Anterior cingulate cortex (tissue), 58 donors: ENCODE measurements around the gene MCEE.
"Not testable (repeated sequence)": the region's sequence is repeated elsewhere in the genome, so short reads cannot be mapped to it uniquely, and the experiment has no call there.

Source experiments
- DNase-seq, 58 donors: peaks; one replicate each; lab custom pipeline; 2025; lab: John Stamatoyannopoulos, UW

Gene MCEE

GRCh38 chr2:71083752-71084312, 46.2 kb downstream of the MCEE start:
- not testable (repeated sequence) for DNase-seq

GRCh38 chr2:71083297-71083696, 46.7 kb downstream of the MCEE start:
- DNase-seq = not testable (repeated sequence)

GRCh38 chr2:71082402-71083252, 47.4 kb downstream of the MCEE start:
- DNase-seq = no peak

- DNase-seq = no peak
These were observed 51.4 kb downstream of the MCEE start for GRCh38 chr2:71078624-71079023.

- no peak for DNase-seq
These were observed 55.1 kb downstream of the MCEE start for GRCh38 chr2:71074893-71075395.

GRCh38 chr2:71073475-71073874, 56.6 kb downstream of the MCEE start:
- no peak for DNase-seq

- DNase-seq = no peak
These were observed 57.5 kb downstream of the MCEE start for GRCh38 chr2:71072492-71072891.

GRCh38 chr2:71071681-71072398, 58.2 kb downstream of the MCEE start:
- DNase-seq = peak in 6 of 58 donors; percentile 8 to 42 (median 12)

- peak in 17 of 58 donors; percentile 1 to 63 (median 13) for DNase-seq
These were observed 59.5 kb downstream of the MCEE start for GRCh38 chr2:71070294-71071093.

GRCh38 chr2:71069376-71069775, 60.7 kb downstream of the MCEE start:
- no peak for DNase-seq

- peak; percentile 85 to 100 (median 98) for DNase-seq
These were observed 61.6 kb downstream of the MCEE start, which contains the start of gene NAGK for GRCh38 chr2:71068218-71069035. NAGK (plus strand) TSS chr2:71068648; CDS start chr2:71068684, 36 bp downstream.

GRCh38 chr2:71067567-71068217, 62.3 kb downstream of the MCEE start:
- peak in 5 of 58 donors; percentile 29 to 64 (median 52) for DNase-seq

- DNase-seq = no peak
These were observed 63.2 kb downstream of the MCEE start for GRCh38 chr2:71066856-71067255.

- DNase-seq = peak in 1 of 58 donors; percentile 43
These were observed 65.0 kb downstream of the MCEE start for GRCh38 chr2:71064754-71065621.

- DNase-seq = no peak
These were observed 65.9 kb downstream of the MCEE start for GRCh38 chr2:71064110-71064611.

- DNase-seq = no peak
These were observed 66.8 kb downstream of the MCEE start for GRCh38 chr2:71063216-71063615.

- peak in 32 of 58 donors; percentile 7 to 86 (median 34) for DNase-seq
These were observed 69.2 kb downstream of the MCEE start for GRCh38 chr2:71060871-71061270.
